GM10847 (cell line): ENCODE measurements around the gene RNPC3.

Experiments used
- POLR2A ChIP-seq: IDR thresholded peaks from 2 replicates; pipeline ENCODE4 v1.6.1; 2011; ENCODE audit not compliant: insufficient read length; ENCODE audit errors: extremely low read depth

RNPC3 gene, protein sequence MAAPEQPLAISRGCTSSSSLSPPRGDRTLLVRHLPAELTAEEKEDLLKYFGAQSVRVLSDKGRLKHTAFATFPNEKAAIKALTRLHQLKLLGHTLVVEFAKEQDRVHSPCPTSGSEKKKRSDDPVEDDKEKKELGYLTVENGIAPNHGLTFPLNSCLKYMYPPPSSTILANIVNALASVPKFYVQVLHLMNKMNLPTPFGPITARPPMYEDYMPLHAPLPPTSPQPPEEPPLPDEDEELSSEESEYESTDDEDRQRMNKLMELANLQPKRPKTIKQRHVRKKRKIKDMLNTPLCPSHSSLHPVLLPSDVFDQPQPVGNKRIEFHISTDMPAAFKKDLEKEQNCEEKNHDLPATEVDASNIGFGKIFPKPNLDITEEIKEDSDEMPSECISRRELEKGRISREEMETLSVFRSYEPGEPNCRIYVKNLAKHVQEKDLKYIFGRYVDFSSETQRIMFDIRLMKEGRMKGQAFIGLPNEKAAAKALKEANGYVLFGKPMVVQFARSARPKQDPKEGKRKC

DNA sequence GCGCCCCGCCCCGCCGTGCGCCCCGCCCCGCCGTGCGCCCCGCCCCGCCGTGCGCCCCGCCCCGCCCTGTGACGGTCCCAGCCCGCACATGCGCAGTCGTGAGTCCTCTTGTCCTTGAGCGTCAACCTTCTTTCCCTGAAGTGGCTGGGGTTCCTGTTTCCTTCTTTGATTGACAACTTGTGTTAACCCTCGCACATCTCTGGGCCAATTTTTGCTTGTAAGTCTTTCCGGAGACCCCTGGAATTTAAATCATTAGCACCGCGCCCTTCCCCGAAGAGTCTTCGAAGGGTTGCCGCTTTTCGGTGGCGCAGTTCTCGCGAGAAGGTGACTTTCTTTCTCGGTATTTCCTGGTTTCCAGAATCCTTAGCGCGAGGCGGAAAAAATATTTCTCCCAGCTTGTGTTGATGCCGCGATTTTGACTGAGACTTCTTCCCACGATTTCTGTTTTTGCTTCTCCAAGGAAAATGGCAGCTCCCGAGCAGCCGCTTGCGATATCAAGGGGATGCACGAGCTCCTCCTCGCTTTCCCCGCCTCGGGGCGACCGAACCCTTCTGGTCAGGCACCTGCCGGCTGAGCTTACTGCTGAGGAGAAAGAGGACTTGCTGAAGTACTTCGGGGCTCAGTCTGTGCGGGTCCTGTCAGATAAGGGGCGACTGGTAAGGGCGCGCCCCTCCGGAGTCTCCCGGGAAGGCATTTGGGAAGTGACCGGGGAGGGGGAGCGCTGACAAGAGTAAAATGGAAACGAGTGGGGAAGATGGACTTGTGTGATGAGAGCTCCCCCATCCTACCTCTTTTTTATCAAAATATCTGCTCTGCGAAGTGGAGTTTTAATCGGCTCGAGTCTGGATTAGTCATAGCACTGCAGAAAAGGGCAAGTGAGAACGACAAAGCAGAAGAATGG is at the start of gene RNPC3:
Gene RNPC3, plus strand, starts transcription at position 93 of the 901 bp plus-strand sequence. Its CDS starts 372 bp downstream, at position 465.
- TF ChIP-seq POLR2A, result no peak

DNA sequence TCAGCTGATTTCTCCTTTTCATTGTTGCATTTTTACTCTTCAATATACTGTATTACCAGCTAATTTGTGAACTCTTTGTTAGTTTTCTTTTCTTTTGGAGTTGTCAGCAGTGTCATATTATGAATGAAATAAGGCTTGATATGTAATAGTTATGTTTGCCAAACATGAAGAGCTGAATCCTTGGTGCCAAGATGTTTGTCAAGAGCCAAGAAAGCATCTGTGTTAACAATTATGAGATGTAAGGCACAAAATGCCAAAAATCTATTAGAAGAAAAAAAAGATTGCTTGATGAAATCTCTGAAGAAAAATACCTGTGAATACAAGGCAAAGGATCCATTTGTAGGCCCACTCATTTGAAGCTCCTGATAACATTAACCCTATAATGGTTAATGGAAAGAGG is 48.4 kb upstream of the RNPC3 start:
- no peak for TF ChIP-seq POLR2A

DNA sequence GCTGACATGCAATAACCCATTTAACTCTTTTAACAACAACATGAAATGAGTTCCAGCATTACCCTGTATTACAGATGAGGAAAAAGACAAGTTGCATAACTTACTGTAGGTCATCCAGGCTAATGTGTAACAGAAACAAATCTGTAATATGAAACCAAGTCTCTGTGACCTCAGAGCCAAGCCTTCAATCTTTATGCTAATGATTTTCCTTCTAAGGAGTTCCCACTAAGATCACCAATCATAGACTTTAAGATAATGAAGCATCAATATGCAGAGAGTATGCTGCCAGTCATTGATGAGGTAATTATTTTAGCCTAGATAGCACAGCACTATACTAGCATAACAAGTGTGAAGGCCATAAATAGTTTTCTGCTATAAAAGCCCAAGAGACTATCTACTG is 35.6 kb upstream of the RNPC3 start:
- TF ChIP-seq POLR2A, result no peak

DNA sequence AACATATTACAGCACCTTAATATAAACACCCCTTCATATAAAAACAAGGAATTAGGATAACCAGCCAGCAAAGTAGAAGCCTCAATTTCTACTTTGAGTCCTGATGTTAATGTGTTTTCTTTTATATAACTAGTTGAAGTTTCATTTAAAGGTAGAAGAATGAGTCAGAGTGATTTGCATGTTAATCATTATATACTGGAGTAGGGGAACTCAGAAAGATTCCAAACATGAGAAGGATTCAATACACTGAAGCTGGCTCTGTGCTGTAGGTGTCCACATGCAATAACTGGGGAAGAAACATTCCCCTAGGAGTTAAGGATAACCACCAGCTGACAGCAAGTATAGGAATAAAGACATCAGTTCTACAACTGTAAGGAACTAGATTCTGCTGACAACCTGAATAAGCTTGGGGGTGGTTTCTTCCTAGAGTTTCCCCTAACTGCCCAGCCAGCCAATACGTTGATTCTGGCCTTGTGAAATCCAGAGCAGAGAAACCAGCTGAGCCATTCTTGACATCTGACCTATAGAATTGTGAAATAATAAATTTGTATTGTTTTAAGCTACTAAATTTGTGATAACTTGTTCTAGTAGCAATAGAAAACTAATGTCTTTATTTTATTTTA is 33.4 kb upstream of the RNPC3 start:
- no peak for TF ChIP-seq POLR2A

DNA sequence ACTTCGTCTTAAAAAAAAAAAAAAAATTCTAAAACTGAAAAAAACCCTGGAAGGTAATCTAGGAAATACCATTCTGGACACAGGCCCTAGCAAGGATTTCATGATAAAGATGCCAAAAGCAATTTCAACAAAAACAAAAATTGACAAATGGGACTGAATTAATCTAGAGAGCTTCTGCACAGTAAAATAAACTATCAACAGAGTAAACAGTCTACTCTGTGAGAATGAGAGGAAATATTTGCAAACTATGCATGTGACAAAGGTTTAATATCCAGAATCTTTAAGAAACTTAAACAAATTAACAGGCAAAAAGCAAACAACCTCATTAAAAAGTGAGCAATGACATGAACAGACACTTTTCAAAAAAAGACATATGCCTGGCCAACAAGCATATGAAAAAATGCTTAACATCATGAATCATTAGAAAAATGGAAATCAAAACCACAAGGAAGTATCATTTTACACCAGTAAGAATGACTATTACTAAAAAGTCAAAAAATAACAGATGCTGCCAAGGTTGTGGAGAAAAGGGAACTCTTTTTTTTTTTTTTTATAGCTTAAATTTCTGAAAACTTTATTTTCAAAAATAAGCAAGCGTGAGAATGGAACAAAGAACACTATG is 29.4 kb upstream of the RNPC3 start:
- no peak for TF ChIP-seq POLR2A

DNA sequence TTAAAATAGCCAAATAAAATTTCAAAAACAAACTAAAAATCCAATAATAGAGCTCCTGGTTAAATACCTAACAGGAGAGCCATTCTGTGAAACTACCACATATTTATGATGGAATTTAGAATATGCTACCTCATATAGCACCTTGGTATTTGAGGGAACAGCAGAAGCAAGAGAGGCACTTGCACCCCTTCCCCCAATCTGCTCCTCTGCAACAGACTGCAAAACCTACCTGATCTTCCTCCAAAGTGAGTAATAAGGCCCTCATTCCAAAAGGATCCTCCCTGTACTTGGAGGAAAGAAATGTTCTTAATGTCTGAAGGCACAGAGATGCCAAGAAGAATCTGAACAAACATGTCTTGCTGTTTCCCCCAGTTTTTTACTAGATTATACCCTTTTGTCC is 28.1 kb upstream of the RNPC3 start:
- TF ChIP-seq POLR2A, result no peak

DNA sequence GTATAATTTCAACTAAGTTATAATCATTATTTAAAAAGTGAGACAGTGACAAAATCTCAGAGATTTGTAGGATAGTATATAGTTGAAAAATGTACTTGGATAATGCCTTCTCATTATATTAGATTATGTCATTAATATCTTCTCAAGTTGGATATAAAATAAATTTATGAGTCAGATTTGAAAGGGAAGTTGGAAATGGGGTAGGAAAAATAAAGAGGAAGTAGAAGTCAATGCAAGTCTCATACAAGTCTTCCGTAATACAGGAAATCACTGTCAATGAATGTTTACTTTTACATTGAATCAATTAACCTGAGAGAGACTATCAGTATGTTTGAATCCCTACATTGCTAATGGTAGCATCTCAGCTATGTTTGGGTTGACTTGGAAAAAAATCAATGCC is 16.2 kb upstream of the RNPC3 start:
- TF ChIP-seq POLR2A, result no peak

DNA sequence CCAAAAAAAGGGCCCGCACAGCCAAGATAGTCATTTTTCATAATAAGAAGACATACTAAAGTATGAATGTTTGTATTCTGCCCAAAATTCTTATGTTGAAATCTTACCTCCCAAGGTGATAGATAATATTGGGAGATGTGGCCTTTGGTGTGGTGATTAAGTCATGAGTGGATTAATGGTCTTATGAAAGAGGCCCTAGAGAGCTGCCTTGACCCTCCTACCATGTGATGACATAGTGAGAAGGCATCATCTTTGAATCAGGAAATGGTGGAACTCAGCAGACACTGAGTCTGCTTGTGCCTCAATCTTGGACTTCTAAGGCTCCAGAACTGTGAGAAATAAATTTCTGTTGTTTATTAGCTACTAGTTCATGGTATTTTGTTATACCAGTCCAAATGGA is 11.8 kb upstream of the RNPC3 start:
- no peak for TF ChIP-seq POLR2A

DNA sequence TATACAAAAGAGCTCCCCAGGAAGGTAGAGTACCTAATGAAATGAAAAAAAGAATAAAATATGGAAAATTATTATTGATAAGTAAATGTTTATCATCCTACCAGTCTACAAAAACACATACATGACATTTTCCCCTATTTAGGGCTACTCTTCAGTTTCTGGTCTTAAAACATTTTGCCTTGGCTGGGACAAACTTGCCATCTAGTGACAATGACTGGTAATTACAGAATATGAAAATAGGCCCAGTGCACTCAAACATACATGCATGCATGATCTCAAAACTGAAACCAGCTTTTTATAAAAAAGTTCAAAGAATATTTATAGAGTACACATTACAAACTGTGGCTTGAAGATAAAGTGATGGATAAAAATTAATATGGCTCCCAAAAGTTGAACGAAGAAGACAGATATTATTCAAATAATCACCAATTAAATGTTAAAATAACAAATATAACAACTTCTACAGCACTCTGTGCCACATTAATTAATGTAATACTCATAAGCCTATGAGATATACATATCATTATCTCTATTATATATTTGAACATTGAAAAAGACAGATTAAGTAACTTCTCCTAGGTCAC is 10.5 kb upstream of the RNPC3 start:
- no peak for TF ChIP-seq POLR2A

DNA sequence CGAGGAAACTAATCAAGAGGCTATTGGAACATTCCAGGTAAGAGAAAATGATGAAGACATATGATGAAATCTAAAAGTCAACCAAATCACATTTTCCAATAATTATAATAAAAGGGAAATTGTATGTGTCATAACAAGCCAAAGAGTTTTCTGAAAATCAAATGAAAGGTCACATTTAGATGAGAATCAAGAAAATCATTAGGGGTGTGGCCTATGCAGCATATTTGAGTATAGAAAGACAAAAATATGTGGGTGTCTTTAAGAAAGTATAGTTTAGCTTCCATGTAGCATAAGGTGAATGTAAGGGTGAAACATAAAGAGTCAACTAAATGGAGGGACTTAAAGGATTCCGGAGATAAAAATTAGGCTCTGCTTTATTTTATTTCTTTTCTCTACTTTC is 9.2 kb upstream of the RNPC3 start:
- no peak for TF ChIP-seq POLR2A

DNA sequence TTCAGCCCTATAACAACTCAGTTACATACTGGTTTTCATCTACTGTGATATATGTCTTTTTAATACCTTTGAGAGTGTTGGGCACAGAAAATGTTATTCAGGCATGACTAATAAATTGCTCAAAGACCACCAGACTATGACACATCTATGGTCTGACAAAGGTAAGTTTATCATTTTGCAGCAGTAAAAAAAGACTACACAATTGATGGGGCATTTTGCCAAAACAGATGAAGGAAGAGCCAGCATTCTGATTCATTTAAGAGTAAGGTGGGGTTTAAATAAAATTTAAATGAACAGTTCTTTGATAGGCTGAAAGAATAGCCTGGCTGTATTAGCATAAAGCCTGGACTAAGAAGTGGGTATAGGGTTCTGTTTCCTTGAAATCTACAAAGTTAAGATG is 8.8 kb upstream of the RNPC3 start:
- no peak for TF ChIP-seq POLR2A

DNA sequence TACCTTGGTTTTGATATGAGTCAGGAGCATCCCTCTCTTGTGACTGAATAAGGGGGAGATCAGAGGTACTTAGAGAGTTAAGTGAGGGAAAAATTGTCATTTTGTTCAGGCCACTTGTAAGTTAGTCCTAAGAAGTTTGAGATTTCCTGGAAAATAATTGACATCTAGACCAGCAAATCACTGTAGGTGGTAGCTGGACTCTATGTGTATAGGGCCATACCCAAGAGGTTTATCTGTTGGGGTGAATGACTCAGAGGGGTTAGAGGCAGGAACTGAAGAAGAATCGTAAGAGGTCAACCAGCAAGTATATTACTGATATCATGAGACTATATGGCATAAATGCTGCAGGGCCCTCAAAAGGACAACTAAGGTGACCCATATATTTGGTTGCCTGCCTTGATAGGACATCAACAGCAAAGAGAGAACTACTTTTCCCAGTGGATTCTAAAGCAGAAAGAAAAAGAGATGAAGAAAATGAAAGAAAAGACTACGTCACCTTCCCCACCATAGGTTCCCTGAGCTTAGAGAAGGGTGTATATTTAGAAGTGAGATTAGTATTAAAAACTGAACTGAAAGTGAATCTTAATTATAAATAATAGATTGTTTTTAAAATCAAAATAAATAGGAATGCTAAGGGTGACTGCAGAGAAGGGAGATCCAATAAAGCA is 8.0 kb upstream of the RNPC3 start:
- TF ChIP-seq POLR2A, result no peak

DNA sequence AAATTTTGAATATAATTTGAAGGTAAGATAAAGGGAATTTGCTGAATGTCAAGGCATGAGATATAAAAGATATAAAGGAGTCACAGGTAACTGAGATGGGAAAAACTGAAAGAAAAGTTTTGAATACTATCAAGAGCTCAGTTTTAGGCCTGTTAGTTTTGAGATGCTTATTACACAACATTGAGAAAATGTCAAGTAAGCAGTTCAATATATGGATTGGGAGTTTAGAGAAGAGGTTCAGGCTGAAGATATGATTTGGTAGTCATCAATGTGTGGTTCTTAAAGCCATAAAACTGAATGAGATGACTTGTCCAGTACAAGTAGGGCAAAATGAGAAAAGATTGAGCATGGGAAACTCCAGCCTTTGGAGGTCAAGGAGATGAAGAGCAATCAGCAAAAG is 4.7 kb upstream of the RNPC3 start:
- TF ChIP-seq POLR2A, result no peak

DNA sequence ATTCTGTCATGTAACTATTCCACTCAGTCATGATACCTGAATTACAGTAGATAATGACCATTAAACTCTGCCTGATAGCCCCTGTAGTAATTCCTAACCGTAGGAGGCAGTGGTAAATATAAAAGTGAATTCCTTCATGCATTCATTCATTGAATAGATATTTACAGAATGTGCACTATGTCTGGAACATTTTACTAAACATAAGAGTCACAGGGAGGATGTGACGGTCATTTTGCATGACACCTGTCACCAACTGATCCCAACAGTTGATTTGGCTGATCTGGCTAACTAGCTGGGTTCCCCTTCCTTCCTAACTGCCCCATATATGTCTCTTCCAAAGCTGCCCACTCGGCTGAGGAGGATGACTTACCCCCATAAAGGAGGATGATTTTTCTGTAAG is 2.2 kb upstream of the RNPC3 start:
- TF ChIP-seq POLR2A, result no peak

DNA sequence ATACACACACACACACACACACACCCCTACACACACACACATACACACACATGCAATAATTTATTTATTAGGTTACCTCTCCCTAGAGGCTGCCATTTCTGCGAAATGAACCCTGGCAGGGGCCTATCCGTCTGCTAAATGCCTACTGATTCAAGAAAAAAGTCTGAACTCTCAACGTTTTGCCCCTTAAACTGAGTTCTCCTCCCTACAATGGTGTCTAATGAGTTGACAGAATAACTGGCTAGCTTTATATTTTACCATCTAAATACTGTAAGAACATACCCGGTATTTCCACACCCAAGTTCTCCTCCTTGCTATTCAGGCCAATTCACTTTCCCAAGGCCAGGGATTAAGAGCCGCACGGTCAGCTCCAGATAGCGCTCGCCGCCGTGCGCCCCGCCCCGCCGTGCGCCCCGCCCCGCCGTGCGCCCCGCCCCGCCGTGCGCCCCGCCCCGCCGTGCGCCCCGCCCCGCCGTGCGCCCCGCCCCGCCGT is 339 bp upstream of the RNPC3 start:
- TF ChIP-seq POLR2A, result no peak

DNA sequence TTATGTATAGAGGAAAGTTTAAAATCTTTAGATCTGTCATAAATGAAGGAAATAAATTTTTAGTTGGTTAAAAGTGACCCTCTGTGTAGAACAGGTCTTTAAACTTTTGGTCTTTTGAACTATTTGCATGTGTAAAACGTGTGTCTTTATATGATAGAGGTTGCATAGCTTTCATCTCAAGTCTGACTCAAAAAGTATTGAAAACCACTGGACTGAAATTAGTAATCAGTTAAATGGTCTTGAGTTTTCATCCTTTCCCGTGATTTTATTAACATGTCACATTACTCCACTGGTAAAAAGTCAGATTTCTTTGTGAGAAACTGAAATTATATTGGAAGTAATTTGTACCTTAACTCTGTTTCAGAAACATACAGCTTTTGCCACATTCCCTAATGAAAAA is 1.8 kb downstream of the RNPC3 start:
- no peak for TF ChIP-seq POLR2A
